ENCODE data around the gene DLGAP4. TPM values are rescaled to one million over a fixed set of nuclear protein-coding genes. Genes with fewer than 3 reads are reported as not detected.

The DLGAP4 gene
- total RNA-seq, 1 experiment from 2014 or later = 40.3 TPM

- no peak overlapping the region for H3K27ac ChIP-seq (ENCODE audit: low read depth, low read length)
- H3K4me3 ChIP-seq (replicated peaks in 1 of 2; ENCODE audit: low read depth in 1 of 2, low read length in 2 of 2) = no peak overlapping the region
- no peaks in the 10 kb centered on the region for H3K9me3 ChIP-seq (ENCODE audit: control insufficient read depth in 1 of 2, insufficient read depth in 1 of 2, low read depth in 1 of 2, low read length in 2 of 2)
- H3K36me3 ChIP-seq (ENCODE audit: control insufficient read depth in 1 of 2, insufficient read depth in 2 of 2, low read length in 2 of 2) = no peaks in the 10 kb centered on the region
- RAD21 ChIA-PET (ENCODE audit: low non-redundant PET in 1 of 2, low total read pairs in 2 of 2, uncharacterized antibody in 2 of 2, unreplicated experiment in 2 of 2) = no interaction called here
- CTCF ChIA-PET = no interaction called here
- no peaks in the 10 kb centered on the region for H3K79me2 ChIP-seq (ENCODE audit: insufficient read depth, low read length)
- no peaks in the 10 kb centered on the region for H3K4me1 ChIP-seq (ENCODE audit: control insufficient read depth in 1 of 2, insufficient read depth in 2 of 2, low read length in 2 of 2)
- H3K9me2 ChIP-seq (ENCODE audit: insufficient read depth) = no peaks in the 10 kb centered on the region
- intact Hi-C loops (cut with micrococcal nuclease) = no loop called here
- no peak overlapping the region for H3K9ac ChIP-seq (ENCODE audit: low read length)
- POLR2A ChIA-PET = no interaction called here
- peaks cover 4% of the 10 kb centered on the region; the same call in 1 of the 2 replicates for H3K27me3 ChIP-seq (ENCODE audit: insufficient read depth, low read length)
- DNase-seq (ENCODE audit: low read depth, low spot score) = no peak
- no peaks in the 10 kb centered on the region for H4K20me1 ChIP-seq (ENCODE audit: insufficient read depth)
- ATAC-seq = no peak
- BruUV-seq (replicated peaks) = no TSS peak
- no peak for TF ChIP-seq POLR2A (IDR thresholded peaks at IDR 0.05; ENCODE audit: borderline replicate concordance, extremely low read depth, insufficient read depth, insufficient read length)
- TF ChIP-seq JUND (IDR thresholded peaks at IDR 0.05) = no peak
- no peak for TF ChIP-seq ATF3 (IDR thresholded peaks at IDR 0.05)
- TF ChIP-seq ZNF274 (IDR thresholded peaks at IDR 0.05; ENCODE audit: low read depth, low read length) = no peak
- TF ChIP-seq EZH2 (IDR thresholded peaks at IDR 0.05) = no peak
- no peak for TF ChIP-seq CEBPB (IDR thresholded peaks at IDR 0.05; ENCODE audit: low read depth)
- no peak for TF ChIP-seq SRF (IDR thresholded peaks at IDR 0.05; ENCODE audit: low read depth)
- no peak for TF ChIP-seq SIN3A (IDR thresholded peaks at IDR 0.05; ENCODE audit: low read depth)
- H3K4me2 ChIP-seq (ENCODE audit: low read length) = no peak overlapping the region
- no peak overlapping the region for H2AFZ ChIP-seq (ENCODE audit: low read depth, low read length, poor library complexity, severe bottlenecking)
Observed at GRCh38 chr20:36310215-36310981, 4.3 kb downstream of the DLGAP4 start.

- Histone ChIP-seq H2AFZ (ENCODE audit: low read depth, low read length, poor library complexity, severe bottlenecking) (no peak overlapping the region), H3K9ac (ENCODE audit: low read length) (no peak overlapping the region), H3K36me3 (ENCODE audit: control insufficient read depth in 1 of 2, insufficient read depth in 2 of 2, low read length in 2 of 2) (no peaks in the 10 kb centered on the region), H3K4me1 (ENCODE audit: control insufficient read depth in 1 of 2, insufficient read depth in 2 of 2, low read length in 2 of 2) (no peaks in the 10 kb centered on the region), H3K79me2 (ENCODE audit: insufficient read depth, low read length) (no peaks in the 10 kb centered on the region), H3K27me3 (ENCODE audit: insufficient read depth, low read length) (peaks cover 4% of the 10 kb centered on the region; the same call in 1 of the 2 replicates), H3K4me3 (replicated peaks in 1 of 2; ENCODE audit: low read depth in 1 of 2, low read length in 2 of 2) (no peak overlapping the region), H3K4me2 (ENCODE audit: low read length) (no peak overlapping the region), H3K9me3 (ENCODE audit: control insufficient read depth in 1 of 2, insufficient read depth in 1 of 2, low read depth in 1 of 2, low read length in 2 of 2) (no peaks in the 10 kb centered on the region), H4K20me1 (ENCODE audit: insufficient read depth) (no peaks in the 10 kb centered on the region), H3K27ac (ENCODE audit: low read depth, low read length) (no peak overlapping the region), H3K9me2 (ENCODE audit: insufficient read depth) (no peaks in the 10 kb centered on the region)
- CTCF ChIA-PET = no interaction called here
- BruUV-seq (replicated peaks) = no TSS peak
- DNase-seq (ENCODE audit: low read depth, low spot score) (no peak), ATAC-seq (no peak)
- TF ChIP-seq SP1 (IDR thresholded peaks at IDR 0.05; ENCODE audit: low read depth) = no peak
- POLR2A ChIA-PET = no interaction called here
- RAD21 ChIA-PET (ENCODE audit: low non-redundant PET in 1 of 2, low total read pairs in 2 of 2, uncharacterized antibody in 2 of 2, unreplicated experiment in 2 of 2) = no interaction called here
- intact Hi-C loops (cut with micrococcal nuclease) = no loop called here
Observed at GRCh38 chr20:36311141-36311853, 5.2 kb downstream of the DLGAP4 start.
